Activated naive CD4-positive, alpha-beta T cell treated with anti-CD3 and anti-CD28 coated beads, Interleukin-2, amount 50 U/mL, for 24 hours (primary cell): ENCODE data around the gene DCAF15.
A peak's percentile ranks its signal among the peaks of the same experiment; 100 is the strongest.

ENCODE experiments used
- H3K27ac Mint-ChIP-seq: one replicate; pipeline ENCODE4 v1.8.0; 2021; ENCODE audit warnings: mild to moderate bottlenecking, mixed read lengths
- H3K27me3 Mint-ChIP-seq: one replicate; pipeline ENCODE4 v1.8.0; 2021; ENCODE audit warnings: mixed read lengths
- H3K36me3 Mint-ChIP-seq: one replicate; pipeline ENCODE4 v1.8.0; 2021; ENCODE audit warnings: mixed read lengths
- H3K4me1 Mint-ChIP-seq: one replicate; pipeline ENCODE4 v1.8.0; 2021; ENCODE audit warnings: mixed read lengths
- H3K4me3 Mint-ChIP-seq: one replicate; pipeline ENCODE4 v1.8.0; 2021; ENCODE audit warnings: mild to moderate bottlenecking, mixed read lengths
- H3K9me3 Mint-ChIP-seq: one replicate; pipeline ENCODE4 v1.8.0; 2021; ENCODE audit warnings: mixed read lengths

Gene DCAF15

GRCh38 chr19:13987101-13987890, 35.0 kb downstream of the DCAF15 start:
- Mint-ChIP-seq H3K36me3 (peaks cover 10% of the 10 kb centered on the region), H3K9me3 (no peaks in the 10 kb centered on the region), H3K27me3 (no peaks in the 10 kb centered on the region), H3K4me3 (peak overlapping the region; percentile 73), H3K27ac (peak overlapping the region; percentile 97), H3K4me1 (peaks cover 68% of the 10 kb centered on the region)

DNA sequence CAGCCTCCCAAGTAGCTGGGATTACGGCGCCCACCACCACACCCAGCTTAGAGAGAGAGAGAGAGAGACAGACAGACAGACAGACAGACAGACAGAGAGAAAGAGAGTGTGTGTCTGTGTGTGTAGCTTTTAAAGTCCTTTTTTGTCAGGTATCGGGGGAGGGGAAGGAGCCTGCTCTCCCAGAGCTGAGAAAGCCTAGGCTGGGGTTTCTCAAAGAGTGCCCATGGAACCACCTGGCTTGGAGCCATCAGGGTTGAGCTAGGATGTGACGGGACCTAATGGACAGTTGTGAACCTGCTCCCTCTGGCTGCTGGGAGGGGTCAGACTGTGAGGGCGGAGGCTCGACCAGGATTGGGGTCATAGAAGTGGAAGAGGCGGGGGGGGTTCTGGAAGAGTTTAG, 37.2 kb downstream of the DCAF15 start:
- Mint-ChIP-seq H3K36me3 (peaks cover 10% of the 10 kb centered on the region), H3K4me1 (peaks cover 59% of the 10 kb centered on the region), H3K27me3 (no peaks in the 10 kb centered on the region), H3K9me3 (no peaks in the 10 kb centered on the region), H3K4me3 (no peak overlapping the region), H3K27ac (peak overlapping the region; percentile 74)

- Mint-ChIP-seq H3K9me3 (no peaks in the 10 kb centered on the region), H3K36me3 (peaks cover 10% of the 10 kb centered on the region), H3K4me1 (peaks cover 53% of the 10 kb centered on the region), H3K4me3 (no peak overlapping the region), H3K27ac (peak overlapping the region; percentile 74), H3K27me3 (no peaks in the 10 kb centered on the region)
These were observed 37.8 kb downstream of the DCAF15 start for GRCh38 chr19:13990085-13990484.

DNA sequence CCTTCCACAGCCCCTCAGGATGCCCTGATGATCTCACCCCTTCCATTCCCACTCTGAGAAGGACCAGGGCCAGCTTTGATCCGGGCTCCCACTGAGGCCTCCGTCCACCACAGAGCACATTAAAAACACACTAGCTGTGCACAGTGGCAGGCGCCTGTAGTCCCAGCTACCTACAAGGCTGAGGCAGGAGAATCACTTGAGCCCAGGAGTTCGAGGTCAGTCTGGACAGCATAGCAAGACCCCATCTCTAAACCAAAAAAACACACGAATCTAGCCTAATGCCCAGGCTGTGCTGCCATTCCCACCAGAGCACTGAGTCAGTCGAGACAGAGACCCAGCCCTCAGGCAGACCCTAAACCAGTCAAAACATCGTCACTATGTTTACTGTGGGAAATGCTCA, 39.7 kb downstream of the DCAF15 start:
- H3K27ac Mint-ChIP-seq: no peak overlapping the region
- no peaks in the 10 kb centered on the region for H3K27me3 Mint-ChIP-seq
- no peaks in the 10 kb centered on the region for H3K9me3 Mint-ChIP-seq
- H3K4me3 Mint-ChIP-seq: no peak overlapping the region
- H3K4me1 Mint-ChIP-seq: peaks cover 38% of the 10 kb centered on the region
- H3K36me3 Mint-ChIP-seq: peaks cover 10% of the 10 kb centered on the region

GRCh38 chr19:13993590-13994300, 41.4 kb downstream of the DCAF15 start:
- Mint-ChIP-seq H3K4me1 (peaks cover 26% of the 10 kb centered on the region), H3K27me3 (no peaks in the 10 kb centered on the region), H3K4me3 (no peak overlapping the region), H3K36me3 (peaks cover 11% of the 10 kb centered on the region), H3K9me3 (no peaks in the 10 kb centered on the region), H3K27ac (no peak overlapping the region)

- Mint-ChIP-seq H3K27ac (no peak overlapping the region), H3K27me3 (no peaks in the 10 kb centered on the region), H3K4me3 (no peak overlapping the region), H3K9me3 (no peaks in the 10 kb centered on the region), H3K36me3 (peaks cover 7% of the 10 kb centered on the region), H3K4me1 (peaks cover 16% of the 10 kb centered on the region)
These were observed 42.9 kb downstream of the DCAF15 start for GRCh38 chr19:13995017-13995728.

- no peak overlapping the region for H3K4me3 Mint-ChIP-seq
- H3K27ac Mint-ChIP-seq: no peak overlapping the region
- peaks cover 7% of the 10 kb centered on the region for H3K36me3 Mint-ChIP-seq
- no peaks in the 10 kb centered on the region for H3K9me3 Mint-ChIP-seq
- H3K4me1 Mint-ChIP-seq: peaks cover 19% of the 10 kb centered on the region
- H3K27me3 Mint-ChIP-seq: no peaks in the 10 kb centered on the region
These were observed 43.8 kb downstream of the DCAF15 start for GRCh38 chr19:13995878-13996765.

DNA sequence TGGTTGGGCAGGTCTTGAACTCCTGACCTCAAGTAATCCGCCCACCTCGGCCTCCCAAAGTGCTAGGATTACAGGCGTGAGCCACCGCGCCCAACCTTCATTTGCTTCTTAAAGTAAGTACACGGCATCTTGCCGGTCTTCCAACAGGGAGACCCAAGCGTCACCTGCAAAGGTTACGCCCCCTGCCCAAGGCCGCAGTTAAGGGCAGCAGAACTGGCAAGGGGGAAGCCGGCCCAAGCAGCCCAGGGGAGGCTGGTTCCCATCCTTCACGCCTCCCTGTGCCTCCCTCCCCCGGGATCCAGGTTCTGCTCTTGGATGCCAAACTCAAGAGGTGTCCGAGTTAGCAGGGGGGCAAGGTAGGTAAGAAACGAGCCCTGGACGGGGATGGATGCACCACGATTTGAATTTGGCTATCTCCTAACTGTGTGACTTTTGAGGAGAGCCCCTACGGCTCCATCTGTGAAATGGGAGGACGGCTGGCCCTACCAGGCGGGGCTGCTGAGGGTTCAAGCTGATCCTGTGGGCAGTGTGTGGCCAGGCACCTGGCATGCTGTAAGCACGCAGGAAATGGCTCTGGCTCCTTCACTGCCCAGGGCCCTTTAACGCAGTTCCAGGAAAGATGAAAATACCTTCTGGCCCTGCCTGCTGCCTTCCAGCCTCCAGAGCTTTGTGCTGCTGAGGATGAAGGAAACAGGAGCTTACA, 44.8 kb downstream of the DCAF15 start:
- Mint-ChIP-seq H3K27ac (no peak overlapping the region), H3K4me3 (no peak overlapping the region), H3K4me1 (peaks cover 27% of the 10 kb centered on the region), H3K36me3 (peaks cover 5% of the 10 kb centered on the region), H3K9me3 (no peaks in the 10 kb centered on the region), H3K27me3 (no peaks in the 10 kb centered on the region)

GRCh38 chr19:13997631-13997962, 45.3 kb downstream of the DCAF15 start:
- peaks cover 32% of the 10 kb centered on the region for H3K4me1 Mint-ChIP-seq
- no peaks in the 10 kb centered on the region for H3K27me3 Mint-ChIP-seq
- H3K36me3 Mint-ChIP-seq: peaks cover 4% of the 10 kb centered on the region
- H3K9me3 Mint-ChIP-seq: no peaks in the 10 kb centered on the region
- H3K27ac Mint-ChIP-seq: peak overlapping the region; percentile 51
- no peak overlapping the region for H3K4me3 Mint-ChIP-seq

DNA sequence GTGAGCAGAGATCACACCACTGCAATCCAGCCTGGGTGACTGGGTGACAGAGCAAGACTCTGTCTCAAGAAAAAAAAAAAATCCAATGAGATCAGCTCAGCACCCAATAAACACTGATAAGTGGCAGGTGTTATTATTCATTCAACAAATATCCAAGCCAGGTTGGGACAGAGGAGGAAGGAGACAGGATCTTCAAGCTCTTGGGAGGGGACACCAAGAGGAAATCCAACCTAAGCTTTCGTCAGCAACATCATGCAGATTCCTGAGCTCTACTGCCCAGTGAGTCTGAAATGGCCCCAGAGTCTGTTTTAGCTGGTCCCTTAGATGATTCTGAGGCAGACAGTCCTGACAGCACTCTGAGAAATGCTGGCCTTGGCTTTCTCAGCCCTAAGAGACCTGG, 46.1 kb downstream of the DCAF15 start:
- Mint-ChIP-seq H3K36me3 (peaks cover 4% of the 10 kb centered on the region), H3K4me3 (no peak overlapping the region), H3K27me3 (no peaks in the 10 kb centered on the region), H3K9me3 (no peaks in the 10 kb centered on the region), H3K4me1 (peaks cover 40% of the 10 kb centered on the region), H3K27ac (peak overlapping the region; percentile 23)

GRCh38 chr19:13999085-13999484, 46.8 kb downstream of the DCAF15 start:
- no peak overlapping the region for H3K4me3 Mint-ChIP-seq
- peaks cover 4% of the 10 kb centered on the region for H3K36me3 Mint-ChIP-seq
- no peaks in the 10 kb centered on the region for H3K27me3 Mint-ChIP-seq
- H3K27ac Mint-ChIP-seq: peak overlapping the region; percentile 55
- H3K4me1 Mint-ChIP-seq: peaks cover 43% of the 10 kb centered on the region
- H3K9me3 Mint-ChIP-seq: no peaks in the 10 kb centered on the region

DNA sequence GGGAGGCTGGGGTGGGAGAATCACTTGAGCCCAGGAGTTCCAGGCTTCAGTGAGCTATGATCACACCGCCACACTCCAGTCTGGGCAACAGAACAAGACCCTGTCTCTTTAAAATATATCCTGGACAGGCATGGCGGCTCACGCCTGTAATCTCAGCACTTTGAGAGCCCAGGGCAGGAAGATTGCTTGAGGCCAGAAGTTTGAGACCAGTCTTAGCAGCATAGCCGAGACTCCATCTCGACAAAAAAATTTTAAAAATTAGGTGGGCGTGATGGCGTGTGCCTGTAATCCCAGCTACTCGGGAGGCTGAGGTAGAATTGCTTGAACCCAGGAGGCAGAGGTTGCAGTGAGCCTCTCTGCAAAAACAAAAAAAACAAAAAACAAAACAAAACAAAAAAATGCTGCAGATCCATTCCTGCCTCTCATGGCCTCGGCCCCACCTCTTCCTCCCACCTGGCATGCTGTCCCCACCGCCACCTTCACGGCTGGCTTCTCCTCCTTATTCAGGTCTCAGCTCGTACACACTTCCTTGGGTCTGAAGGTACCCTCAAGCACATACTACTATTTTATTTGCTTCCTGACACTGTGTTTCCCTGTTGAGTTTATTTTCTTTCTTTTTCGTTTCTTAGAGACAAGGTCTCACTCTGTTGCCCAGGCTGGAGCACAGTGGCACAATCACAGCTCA, 48.5 kb downstream of the DCAF15 start:
- H3K9me3 Mint-ChIP-seq: no peaks in the 10 kb centered on the region
- H3K27me3 Mint-ChIP-seq: no peaks in the 10 kb centered on the region
- peaks cover 4% of the 10 kb centered on the region for H3K36me3 Mint-ChIP-seq
- peak overlapping the region; percentile 62 for H3K4me3 Mint-ChIP-seq
- H3K27ac Mint-ChIP-seq: peak overlapping the region; percentile 96
- peaks cover 55% of the 10 kb centered on the region for H3K4me1 Mint-ChIP-seq

DNA sequence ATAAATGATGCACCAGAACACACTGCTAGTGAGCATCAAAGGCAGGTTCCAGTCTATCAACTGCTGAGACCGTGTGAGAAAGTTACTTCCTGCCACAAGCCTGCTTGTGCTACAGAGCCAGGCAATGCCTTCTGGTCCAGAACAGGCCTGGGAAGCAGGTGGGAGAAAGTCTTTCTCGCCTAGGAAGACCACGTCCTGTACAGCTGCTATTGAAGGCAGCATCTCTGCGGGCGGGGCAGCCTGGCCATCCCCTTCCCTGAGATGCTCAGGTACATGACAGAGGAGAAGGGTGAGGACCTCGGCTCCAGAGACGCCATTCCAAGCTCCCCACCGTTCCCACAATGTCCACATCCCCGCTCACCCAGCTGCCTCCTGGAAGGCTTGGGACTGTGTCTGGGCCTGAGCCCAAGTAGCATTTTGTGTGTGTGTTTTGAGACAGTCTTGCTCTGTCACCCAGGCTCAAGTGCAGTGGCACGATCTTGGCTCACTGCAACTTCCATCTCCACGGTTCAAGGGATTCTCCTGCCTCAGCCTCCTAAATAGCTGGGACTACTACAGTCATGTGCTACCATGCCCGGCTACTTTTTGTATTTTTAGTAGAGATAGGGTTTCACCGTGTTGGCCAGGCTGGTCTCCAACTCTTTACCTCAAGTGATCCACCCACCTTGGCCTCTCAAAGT, 50.4 kb downstream of the DCAF15 start:
- H3K27ac Mint-ChIP-seq: peak overlapping the region; percentile 95
- H3K9me3 Mint-ChIP-seq: no peaks in the 10 kb centered on the region
- H3K36me3 Mint-ChIP-seq: peaks cover 4% of the 10 kb centered on the region
- peak overlapping the region; percentile 71 for H3K4me3 Mint-ChIP-seq
- peaks cover 56% of the 10 kb centered on the region for H3K4me1 Mint-ChIP-seq
- no peaks in the 10 kb centered on the region for H3K27me3 Mint-ChIP-seq
